Activated CD4-positive, alpha-beta T cell treated with anti-CD3 and anti-CD28 coated beads, Interleukin-2, amount 50 U/mL, for 48 hours (primary cell): Measurements from ENCODE around the gene SRPK3.
A peak's percentile ranks its signal among the peaks of the same experiment; 100 is the strongest.
"Not testable (repeated sequence)": the region's sequence is repeated elsewhere in the genome, so short reads cannot be mapped to it uniquely, and the experiment has no call there.

ENCODE experiments used
- DNase-seq, 2 experiments: peaks; one replicate each; pipeline ENCODE4 v3.0.0-alpha.2; 2020

The SRPK3 gene

DNA sequence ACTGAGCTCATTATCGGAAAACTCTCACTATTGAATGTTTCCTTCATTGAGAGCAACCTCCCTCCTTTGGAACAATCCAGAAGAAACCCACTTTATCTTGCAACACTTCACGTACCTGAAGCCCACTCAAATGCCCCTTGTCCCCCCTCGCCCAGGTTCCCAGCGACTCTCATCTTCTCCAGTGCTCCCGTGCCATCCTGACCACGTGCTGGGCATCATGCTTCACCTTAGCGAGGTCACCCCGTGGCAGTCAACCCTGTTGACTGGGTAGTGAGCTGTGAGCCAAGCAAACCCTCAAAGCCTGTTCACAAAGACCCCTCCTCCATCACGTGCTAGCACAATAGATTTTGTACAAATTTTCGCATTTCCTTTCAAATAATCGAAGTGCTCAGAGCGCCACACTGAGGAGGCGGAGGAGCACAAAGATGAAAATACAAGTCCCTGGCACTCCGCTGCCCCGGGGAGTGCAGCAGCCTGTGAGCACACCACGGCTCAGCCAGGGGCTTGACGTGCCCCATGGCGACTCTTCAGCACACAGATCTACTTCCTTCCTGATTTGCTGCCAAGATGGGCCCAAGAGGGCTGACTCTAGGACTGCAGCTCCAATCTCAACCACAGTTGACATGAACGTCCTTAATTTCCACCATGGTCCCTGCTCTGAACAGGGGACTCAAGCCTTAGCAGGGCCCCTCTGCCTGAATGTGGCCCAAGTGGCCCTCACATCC lies 33.9 kb downstream of the SRPK3 start:
- DNase-seq = no peak

- DNase-seq = peak; percentile 36
Observed at GRCh38 chrX:153816831-153817690, 36.2 kb downstream of the SRPK3 start.

GRCh38 chrX:153818064-153818463 lies 37.2 kb downstream of the SRPK3 start:
- DNase-seq = not testable (repeated sequence)

DNA sequence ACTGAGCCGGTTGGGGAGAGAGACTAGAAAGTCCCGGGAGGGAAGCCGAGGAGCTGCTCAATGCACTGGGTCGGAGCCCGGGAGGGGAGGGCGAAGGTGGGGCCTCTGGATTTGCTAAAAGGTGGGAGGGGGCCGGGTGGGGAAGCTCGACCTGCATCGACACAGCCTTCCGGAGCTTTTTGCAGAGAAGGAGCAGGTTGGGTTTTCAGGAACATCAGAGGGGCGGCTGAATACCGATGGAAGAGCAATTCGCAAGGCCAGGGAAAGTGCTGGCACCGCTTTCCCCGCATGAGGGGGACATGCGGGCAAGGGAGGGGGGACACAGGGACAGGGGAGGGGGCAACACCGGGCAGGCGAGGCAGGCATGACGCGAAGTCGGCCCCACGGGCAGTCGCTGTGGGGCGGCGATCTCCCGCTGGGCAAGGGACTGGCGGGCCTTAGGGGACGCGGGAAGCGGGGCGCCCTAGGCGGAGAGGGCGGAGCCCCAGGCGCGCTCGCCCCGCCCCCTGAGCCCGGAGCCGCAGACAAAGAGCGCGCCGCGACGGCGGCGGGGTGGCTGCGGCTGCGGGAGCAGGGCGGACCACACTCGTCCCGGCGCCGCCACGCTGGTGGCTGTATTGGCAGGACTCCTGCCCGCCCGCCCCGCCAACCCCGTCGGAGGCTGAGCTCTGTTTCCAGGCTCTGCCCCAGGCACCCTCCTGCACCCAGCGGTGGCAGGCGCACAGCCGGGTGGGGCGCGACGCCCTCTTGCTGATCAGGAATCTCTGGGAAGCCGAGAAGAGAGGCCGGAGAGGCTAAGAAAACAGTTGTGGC lies 37.9 kb downstream of the SRPK3 start:
- peak; percentile 53 to 54 for DNase-seq

GRCh38 chrX:153819384-153820040 lies 38.7 kb downstream of the SRPK3 start:
- no peak for DNase-seq

DNA sequence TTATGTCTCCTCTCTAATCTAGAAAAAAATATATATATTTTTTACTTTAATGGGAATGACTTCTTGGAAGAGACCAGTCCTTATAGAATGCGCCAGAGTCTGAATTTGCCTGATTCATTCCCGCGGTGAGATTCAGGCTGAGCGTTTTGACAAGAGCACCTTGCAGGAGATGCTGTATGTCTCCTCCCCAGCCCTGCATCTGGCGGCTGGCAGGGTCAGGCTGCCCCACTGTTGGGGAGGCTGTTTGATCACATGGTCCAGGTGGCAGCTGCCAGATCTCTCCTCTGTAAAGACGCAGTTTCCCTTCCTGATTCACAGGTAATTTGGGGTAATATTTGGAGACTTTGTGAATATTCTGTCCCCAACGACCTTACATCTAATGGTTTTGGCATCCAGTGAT lies 39.8 kb downstream of the SRPK3 start:
- DNase-seq = no peak

- no peak for DNase-seq
Observed at GRCh38 chrX:153821066-153821465, 40.2 kb downstream of the SRPK3 start.

GRCh38 chrX:153824348-153824747 lies 43.5 kb downstream of the SRPK3 start:
- no peak for DNase-seq

DNA sequence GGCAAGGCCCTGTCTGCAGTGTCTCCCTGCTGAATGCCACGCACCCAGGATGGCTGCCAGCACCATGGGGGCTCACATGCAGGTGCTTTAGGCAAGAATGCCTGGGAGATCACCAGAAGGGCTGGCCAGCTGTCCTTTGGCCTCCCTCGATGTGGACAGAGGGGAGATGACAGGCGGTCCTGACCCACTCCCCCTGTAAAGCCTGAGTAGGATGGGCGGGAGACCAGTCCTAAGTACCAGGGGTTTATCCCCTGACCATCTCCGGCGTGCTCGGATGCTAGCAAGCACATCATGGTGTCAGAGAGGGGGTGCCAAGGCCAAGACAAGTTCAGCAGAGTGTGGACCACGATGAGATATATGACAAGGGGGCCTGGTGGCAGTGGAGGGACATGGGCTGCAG lies 44.2 kb downstream of the SRPK3 start:
- no peak for DNase-seq

- DNase-seq = no peak
Observed at GRCh38 chrX:153827016-153827415, 46.2 kb downstream of the SRPK3 start.

DNA sequence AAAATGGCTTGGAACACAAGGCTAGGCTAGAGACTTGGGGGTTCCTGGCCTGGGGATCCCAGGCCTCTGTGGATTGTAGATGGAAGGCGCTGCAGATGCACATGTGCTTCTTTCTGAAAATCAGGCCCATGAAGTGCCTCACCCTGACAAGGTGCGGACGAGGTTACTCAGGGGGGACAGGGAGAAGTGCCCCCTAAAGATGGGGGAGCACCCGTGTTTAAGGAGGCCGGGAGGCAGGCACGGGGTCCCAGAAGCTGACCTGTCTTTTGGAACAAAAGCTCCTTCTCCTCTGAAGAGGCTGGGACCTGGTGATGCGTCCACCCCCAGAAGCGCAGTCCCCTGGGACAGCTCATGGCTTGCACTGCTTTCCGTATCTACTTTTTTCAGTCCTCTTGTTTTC lies 47.1 kb downstream of the SRPK3 start:
- no peak for DNase-seq

GRCh38 chrX:153828308-153828707 lies 47.5 kb downstream of the SRPK3 start:
- no peak for DNase-seq

GRCh38 chrX:153828723-153829548 lies 48.1 kb downstream of the SRPK3 start:
- no peak for DNase-seq

GRCh38 chrX:153829549-153829798 lies 48.6 kb downstream of the SRPK3 start:
- no peak for DNase-seq

GRCh38 chrX:153829799-153830639 lies 49.2 kb downstream of the SRPK3 start, which contains the start of gene PDZD4:
PDZD4 (minus strand) TSS chrX:153830544; CDS start chrX:153830298, 246 bp downstream.
- peak in 1 of 2 experiments; percentile 13 for DNase-seq

DNA sequence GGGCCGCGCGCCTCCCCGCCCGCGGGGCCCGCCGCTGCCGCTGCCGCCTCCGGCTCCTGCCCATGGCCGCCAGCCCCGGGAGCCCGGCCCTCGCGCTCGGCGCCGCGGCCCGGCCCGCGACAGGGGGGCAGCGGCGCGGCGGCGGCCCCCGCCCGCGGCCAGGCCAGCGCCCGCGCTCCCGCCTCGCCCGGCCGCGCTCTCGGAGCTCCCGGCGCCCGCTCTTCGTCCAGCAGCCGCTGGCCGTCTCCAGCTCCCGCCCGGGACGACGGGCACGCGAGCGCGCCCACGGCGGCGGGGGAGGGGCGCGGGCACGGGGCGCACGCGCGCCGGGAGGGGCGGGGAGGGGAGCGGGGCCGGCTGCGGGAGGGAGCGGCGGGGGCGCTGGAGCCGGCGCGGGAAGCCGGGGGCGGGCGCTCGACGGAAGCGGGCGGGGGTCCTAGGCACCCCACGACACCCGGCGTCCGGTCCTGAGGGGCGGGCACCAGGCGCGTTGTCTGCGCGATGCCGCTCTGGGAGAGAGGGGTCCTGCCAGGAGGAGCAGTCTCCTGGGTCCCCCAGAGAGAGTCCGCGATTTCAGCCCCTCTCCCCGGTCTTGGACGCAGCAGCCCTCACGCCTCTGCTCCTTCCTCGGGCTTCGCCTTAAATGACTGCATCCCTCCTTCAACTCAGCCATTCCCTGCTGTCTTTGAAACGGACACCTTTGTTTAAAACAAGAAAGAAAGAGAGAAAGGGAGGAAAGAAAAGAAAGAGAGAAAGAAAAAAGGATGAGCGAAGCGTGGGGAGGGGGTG lies 50.0 kb downstream of the SRPK3 start:
- no peak for DNase-seq

DNA sequence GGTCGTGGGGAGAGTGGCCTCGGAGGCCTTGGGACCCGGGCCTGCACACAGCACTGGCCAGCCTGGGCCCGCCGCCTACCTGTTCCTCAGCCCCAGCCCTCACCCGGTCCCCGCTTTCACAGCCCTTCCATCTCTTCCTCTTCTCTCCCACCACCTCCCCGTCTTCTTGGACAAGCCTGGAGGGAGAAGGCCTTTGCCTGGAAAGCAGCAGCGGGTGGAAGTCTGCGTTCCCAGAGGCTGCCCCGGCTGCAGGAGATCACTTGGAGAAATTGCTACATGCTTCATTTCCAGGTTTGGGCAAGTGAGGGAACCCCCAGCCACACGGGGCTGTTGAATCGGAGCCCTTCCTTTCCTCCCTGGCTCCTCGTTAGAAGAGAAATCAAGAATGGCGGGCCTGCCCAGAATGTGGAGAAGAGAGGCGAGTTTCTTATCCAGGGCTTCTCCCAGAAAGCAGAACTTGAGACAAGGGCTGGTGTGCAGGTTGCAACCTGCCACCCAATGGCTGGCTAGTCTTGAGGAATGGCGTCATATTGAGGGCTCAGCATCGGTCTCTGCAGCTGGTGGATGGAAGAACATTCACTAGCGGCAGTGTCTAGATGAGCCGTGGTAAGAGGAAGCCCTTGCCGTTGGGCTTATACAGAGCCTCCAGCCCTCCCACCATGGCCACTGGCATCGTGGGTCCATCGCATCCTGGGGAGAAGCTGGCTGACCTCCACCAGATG lies 50.7 kb downstream of the SRPK3 start:
- DNase-seq = no peak

DNA sequence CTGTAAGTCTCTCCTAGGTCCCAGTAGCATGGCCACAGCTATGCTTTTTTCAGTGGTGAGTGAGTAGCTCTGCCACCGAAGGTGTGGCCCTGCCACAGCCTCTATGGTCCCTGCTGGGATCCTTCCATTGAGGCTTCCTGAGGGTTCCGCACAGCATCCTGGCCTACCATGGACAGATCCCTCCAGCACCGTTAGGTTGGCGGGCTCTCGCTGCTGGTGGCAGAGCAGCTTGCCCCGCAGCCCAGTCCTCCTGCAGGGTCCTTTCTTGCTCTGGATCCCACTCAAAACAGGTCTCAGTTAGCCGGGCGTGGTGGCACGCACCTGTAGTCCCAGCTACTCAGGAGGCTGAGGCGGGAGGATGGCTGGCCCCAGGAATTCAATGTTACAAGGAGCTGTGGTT lies 51.9 kb downstream of the SRPK3 start:
- no peak for DNase-seq
